Measurements from ENCODE around the gene ADPRHL1. TPM values are rescaled to one million over a fixed set of nuclear protein-coding genes. Genes with fewer than 3 reads are reported as not detected.

The ADPRHL1 gene
- total RNA-seq, 1 experiment from 2014 or later = 3.9 TPM

DNA sequence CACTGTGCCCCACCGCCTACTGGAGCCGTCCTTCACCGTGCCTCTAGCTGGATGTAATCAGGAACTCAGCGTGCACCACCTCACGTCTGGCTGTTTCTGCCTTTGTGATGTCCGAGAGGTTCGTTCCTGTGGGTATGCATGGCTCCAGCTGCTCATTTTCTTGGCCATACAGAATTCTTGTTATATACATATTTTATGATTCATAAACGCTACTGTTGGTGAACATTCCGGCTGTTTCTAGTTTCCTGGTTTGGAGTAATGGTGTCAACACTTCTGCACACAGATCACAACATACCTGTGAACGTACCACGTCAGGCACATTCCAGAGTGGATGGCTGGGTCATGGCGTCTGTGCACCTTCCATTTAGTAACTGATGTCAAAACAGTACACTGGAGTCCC, 22.6 kb upstream of the ADPRHL1 start:
- no TSS peak for BruUV-seq (replicated peaks)
- no peak overlapping the region for H3K27ac ChIP-seq (ENCODE audit: low read depth, low read length, poor library complexity, severe bottlenecking)
- H3K9me3 ChIP-seq (ENCODE audit: low read depth, low read length, poor library complexity, severe bottlenecking) = no peaks in the 10 kb centered on the region
- TF ChIP-seq, protein P1, sequence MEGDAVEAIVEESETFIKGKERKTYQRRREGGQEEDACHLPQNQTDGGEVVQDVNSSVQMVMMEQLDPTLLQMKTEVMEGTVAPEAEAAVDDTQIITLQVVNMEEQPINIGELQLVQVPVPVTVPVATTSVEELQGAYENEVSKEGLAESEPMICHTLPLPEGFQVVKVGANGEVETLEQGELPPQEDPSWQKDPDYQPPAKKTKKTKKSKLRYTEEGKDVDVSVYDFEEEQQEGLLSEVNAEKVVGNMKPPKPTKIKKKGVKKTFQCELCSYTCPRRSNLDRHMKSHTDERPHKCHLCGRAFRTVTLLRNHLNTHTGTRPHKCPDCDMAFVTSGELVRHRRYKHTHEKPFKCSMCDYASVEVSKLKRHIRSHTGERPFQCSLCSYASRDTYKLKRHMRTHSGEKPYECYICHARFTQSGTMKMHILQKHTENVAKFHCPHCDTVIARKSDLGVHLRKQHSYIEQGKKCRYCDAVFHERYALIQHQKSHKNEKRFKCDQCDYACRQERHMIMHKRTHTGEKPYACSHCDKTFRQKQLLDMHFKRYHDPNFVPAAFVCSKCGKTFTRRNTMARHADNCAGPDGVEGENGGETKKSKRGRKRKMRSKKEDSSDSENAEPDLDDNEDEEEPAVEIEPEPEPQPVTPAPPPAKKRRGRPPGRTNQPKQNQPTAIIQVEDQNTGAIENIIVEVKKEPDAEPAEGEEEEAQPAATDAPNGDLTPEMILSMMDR (conservative IDR thresholded peaks at IDR 0.05; ENCODE audit: low read depth, low read length) = no peak
- POLR2A ChIA-PET (ENCODE audit: low non-redundant PET) = no interaction called here
- no peaks in the 10 kb centered on the region for H3K27me3 ChIP-seq (replicated peaks; ENCODE audit: insufficient read depth, low read depth, low read length, poor library complexity)
- DNase-seq (ENCODE audit: low spot score) = no peak
- intact Hi-C loops (cut with micrococcal nuclease; ENCODE audit: unreplicated experiment) = no loop called here
- CTCF ChIA-PET = no interaction called here
- H3K4me1 ChIP-seq (ENCODE audit: insufficient read depth, low read length, poor library complexity, severe bottlenecking) = no peaks in the 10 kb centered on the region
- peaks cover 50% of the 10 kb centered on the region for H3K36me3 ChIP-seq (ENCODE audit: insufficient read depth, low read length, poor library complexity, severe bottlenecking)
- H3K4me3 ChIP-seq (ENCODE audit: low read depth, low read length, poor library complexity, severe bottlenecking) = no peak overlapping the region

DNA sequence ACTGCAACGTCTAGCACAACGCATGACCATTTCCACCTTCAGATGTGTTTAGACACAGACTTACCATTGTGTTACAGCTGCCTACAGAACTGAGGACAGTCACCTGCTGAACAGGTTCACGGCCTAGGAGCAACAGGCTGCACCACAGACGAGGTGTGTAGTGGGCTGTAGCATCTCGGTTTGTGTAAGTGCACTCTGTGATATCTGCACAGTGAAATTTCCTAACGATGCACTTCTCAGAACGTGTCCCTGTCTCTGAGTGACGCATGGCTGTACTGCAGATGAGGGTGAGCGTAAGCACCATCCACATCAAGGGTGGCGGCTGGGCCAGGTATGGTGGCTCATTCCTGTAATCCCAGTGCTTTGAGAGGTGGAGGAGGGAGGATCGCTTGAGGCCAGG, 22.0 kb upstream of the ADPRHL1 start:
- no peaks in the 10 kb centered on the region for H3K4me1 ChIP-seq (ENCODE audit: insufficient read depth, low read length, poor library complexity, severe bottlenecking)
- ChIA-PET POLR2A (ENCODE audit: low non-redundant PET) (no interaction called here), CTCF (no interaction called here)
- intact Hi-C loops (cut with micrococcal nuclease; ENCODE audit: unreplicated experiment) = no loop called here
- H3K36me3 ChIP-seq (ENCODE audit: insufficient read depth, low read length, poor library complexity, severe bottlenecking) = peaks cover 46% of the 10 kb centered on the region
- BruUV-seq (replicated peaks) = no TSS peak
- H3K4me3 ChIP-seq (ENCODE audit: low read depth, low read length, poor library complexity, severe bottlenecking) = no peak overlapping the region
- H3K27ac ChIP-seq (ENCODE audit: low read depth, low read length, poor library complexity, severe bottlenecking) = no peak overlapping the region
- no peaks in the 10 kb centered on the region for H3K27me3 ChIP-seq (replicated peaks; ENCODE audit: insufficient read depth, low read depth, low read length, poor library complexity)
- TF ChIP-seq, protein P1 (conservative IDR thresholded peaks at IDR 0.05; ENCODE audit: low read depth, low read length) = no peak
- TF ChIP-seq EZH2 (IDR thresholded peaks at IDR 0.05; ENCODE audit: borderline replicate concordance, low read depth, low read length, poor library complexity, severe bottlenecking) = no peak
- no peaks in the 10 kb centered on the region for H3K9me3 ChIP-seq (ENCODE audit: low read depth, low read length, poor library complexity, severe bottlenecking)
- no peak for DNase-seq (ENCODE audit: low spot score)

DNA sequence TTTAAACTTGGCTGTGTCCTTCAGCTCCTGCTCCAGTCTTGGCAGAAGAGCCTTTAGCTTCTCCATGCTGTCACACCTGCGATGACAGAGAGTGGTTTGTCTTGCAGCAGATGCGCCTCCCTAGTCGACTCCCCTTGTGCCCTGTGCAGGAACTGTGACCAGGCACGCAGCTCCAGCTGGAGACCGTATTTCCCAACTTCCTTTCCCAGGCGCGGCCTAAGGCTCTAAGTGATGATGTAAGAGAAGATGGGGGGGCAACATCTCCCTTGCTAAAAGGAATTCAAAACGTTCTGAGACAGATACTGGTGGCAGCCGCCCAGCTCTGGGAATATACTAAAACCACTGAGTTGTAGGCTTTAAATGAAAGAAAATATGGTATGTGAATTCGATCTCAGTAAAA, 20.9 kb upstream of the ADPRHL1 start:
- Histone ChIP-seq H3K9me3 (ENCODE audit: low read depth, low read length, poor library complexity, severe bottlenecking) (no peaks in the 10 kb centered on the region), H3K27ac (ENCODE audit: low read depth, low read length, poor library complexity, severe bottlenecking) (peak overlapping the region; percentile 37), H3K36me3 (ENCODE audit: insufficient read depth, low read length, poor library complexity, severe bottlenecking) (peaks cover 39% of the 10 kb centered on the region), H3K4me3 (ENCODE audit: low read depth, low read length, poor library complexity, severe bottlenecking) (no peak overlapping the region), H3K27me3 (replicated peaks; ENCODE audit: insufficient read depth, low read depth, low read length, poor library complexity) (no peaks in the 10 kb centered on the region), H3K4me1 (ENCODE audit: insufficient read depth, low read length, poor library complexity, severe bottlenecking) (no peaks in the 10 kb centered on the region)
- intact Hi-C loops (cut with micrococcal nuclease; ENCODE audit: unreplicated experiment) = no loop called here
- peak; percentile 28 for DNase-seq (ENCODE audit: low spot score)
- ChIA-PET CTCF (interaction anchor here (0.6 kb wide), 1 partner anchor 395 kb away, joined by 3 read pairs; no protein-coding TSS in a partner anchor), POLR2A (ENCODE audit: low non-redundant PET) (no interaction called here)
- no TSS peak for BruUV-seq (replicated peaks)
- TF ChIP-seq, protein P1 (conservative IDR thresholded peaks at IDR 0.05; ENCODE audit: low read depth, low read length) = no peak
- no peak for TF ChIP-seq EZH2 (IDR thresholded peaks at IDR 0.05; ENCODE audit: borderline replicate concordance, low read depth, low read length, poor library complexity, severe bottlenecking)
